Activated CD4-positive, CD25-positive, alpha-beta regulatory T cell treated with anti-CD3 and anti-CD28 coated beads, Interleukin-2, amount 50 U/mL, for 72 hours (primary cell): Measurements from ENCODE around the gene PSAPL1.

Experiments
- DNase-seq: peaks from one replicate; pipeline ENCODE4 v3.0.0; 2021

The PSAPL1 gene

DNA sequence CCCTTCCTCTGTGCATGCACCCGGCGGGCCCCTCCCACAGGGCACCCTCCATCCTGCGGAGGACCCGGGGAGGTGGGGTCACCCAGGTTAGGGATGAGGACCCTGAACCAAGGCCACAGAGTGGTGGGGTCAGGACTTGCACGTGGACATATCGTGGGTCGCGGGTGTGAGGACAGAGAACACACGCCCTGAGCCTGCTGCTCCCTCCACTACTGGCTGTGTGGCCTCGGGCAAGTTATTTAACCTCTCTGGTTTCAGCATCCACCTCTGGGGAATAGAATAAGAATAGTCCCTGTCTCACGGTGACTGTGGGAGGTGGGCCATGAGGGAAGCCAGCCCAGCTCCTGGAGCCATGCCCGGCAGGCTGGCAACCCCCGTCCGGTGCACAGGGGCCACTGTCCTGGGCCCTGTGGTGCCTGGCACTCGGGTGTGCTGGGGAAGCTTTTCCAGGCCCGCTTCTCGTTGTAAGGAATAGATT lies 5.1 kb downstream of the PSAPL1 start:
- DNase-seq: peak; percentile 12

DNA sequence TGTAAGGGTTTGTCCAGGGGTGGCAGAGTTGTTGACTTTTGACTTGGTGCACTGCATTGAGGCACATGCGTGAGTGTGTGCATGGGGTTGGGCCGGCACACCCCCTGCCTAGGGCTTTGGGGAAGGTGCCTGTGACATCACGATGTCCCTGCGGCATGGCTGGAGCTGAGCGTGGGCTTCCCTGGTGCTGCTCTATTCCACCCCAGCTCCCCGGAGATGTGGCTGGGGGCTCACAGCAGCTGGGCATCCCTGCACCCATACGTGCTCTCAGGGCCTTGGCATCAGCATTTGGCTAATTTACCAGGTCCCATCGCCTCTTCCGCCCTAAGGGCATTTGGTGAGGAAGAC lies 5.7 kb downstream of the PSAPL1 start:
- DNase-seq: peak; percentile 9

DNA sequence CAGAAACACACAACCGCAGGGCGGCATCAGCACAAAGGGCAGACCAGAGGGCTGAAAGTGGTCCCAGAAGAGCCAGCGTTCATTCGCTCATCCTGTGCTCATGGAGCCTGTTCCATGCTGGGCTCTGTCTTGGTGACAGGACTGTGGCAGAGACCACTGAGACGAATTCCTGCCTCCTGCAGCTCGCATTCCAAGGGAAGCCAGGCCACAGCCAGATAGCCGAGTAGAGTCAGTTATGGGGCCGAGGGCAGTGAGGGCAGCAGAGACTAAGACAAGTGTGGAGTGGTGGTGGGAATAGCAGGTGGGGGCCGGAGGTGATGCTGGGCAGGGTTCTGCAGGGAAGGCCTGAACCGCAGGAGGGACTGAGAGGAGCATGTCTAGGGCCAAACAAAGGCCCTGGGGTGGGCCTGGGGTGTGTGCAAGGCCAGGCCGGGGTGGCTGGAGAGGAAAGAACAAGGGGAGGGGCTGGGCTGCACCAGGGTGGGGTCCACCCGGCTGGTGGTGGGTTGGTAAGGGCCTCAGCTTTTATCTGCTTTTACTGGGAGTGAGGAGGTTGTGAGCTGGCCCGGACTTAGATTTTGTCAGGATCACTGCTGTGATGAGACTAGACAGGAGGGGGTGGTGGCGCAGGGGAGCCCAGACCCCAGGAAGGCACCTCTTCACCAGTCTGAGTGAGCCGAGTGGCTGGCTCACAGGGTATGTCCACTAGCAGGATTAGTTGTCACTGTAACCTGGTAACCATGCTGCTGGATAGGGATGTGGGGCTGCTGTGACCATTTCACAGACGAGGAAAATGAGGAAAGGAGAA lies 6.3 kb downstream of the PSAPL1 start:
- peak; percentile 12 for DNase-seq

DNA sequence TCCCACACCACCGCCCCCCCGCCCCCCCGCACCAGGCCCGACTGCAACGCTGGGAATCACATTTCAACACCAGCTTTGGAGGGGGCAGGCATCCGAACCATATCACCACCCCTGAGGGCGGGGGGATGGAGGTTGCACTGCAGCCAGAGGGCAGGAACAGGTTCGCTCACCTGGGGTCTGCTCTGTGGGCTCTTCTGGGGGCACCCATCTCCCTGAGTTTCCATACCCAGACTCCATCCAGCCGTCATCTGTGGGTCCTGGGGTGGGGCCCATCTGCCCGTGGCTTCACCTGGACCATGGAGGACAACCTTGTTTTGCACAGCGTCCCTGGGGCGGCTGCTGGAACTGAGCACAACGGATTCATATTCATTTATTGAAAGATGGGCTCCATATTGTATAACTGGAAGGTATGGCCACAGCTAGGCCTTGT lies 6.9 kb downstream of the PSAPL1 start:
- peak; percentile 8 for DNase-seq

DNA sequence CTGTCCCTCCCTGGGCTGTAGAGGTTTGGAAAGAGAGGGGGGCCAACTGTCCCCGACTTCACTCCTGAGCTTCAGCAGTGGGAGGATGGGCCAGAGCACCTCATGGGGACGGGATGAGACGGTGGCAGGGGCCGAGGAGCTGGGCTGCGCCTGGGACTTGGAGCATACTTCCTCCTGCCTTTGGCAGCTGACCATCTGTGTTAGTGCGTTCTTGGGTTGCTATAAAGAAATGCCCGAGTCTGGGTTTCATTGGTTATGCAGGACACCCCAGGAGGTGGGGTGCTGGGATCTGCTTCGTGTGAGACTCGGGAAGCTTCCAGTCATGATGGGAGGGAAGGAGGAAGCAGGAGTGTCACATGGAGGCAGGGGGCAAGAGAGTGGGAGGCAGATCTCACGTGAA lies 7.4 kb downstream of the PSAPL1 start:
- DNase-seq: peak; percentile 25

DNA sequence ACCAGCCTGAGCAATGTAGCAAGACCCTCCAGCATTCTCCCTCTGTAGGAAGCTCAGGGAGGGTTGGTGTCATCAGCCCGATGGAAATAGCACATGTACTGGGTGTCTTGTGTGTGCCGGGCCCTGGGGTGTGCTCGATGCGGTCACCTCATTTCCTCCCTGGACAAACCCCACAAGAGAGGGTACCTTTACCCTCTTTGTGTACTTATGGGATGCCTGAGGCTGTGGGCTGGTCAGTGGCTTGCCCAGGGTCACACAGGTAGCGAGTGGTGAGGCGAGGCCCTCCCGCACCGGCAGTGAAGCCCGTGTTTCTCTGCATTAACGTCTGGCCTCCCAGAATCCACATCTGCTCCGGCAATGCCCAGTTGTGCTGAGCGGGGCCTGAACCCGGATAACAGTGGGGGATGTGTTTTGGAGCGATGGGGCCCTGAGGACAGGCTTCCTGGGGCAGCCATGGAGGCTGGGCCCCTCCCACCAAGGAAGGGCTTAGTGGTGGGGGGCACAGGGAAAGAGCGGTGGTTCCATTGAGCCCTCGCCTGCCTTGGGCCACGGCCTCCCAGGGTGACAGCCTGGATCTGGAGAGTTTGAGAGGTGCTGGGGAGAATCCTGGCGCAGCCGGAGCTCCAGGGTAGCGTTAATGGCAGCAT lies 8.1 kb downstream of the PSAPL1 start:
- DNase-seq: peak; percentile 17

DNA sequence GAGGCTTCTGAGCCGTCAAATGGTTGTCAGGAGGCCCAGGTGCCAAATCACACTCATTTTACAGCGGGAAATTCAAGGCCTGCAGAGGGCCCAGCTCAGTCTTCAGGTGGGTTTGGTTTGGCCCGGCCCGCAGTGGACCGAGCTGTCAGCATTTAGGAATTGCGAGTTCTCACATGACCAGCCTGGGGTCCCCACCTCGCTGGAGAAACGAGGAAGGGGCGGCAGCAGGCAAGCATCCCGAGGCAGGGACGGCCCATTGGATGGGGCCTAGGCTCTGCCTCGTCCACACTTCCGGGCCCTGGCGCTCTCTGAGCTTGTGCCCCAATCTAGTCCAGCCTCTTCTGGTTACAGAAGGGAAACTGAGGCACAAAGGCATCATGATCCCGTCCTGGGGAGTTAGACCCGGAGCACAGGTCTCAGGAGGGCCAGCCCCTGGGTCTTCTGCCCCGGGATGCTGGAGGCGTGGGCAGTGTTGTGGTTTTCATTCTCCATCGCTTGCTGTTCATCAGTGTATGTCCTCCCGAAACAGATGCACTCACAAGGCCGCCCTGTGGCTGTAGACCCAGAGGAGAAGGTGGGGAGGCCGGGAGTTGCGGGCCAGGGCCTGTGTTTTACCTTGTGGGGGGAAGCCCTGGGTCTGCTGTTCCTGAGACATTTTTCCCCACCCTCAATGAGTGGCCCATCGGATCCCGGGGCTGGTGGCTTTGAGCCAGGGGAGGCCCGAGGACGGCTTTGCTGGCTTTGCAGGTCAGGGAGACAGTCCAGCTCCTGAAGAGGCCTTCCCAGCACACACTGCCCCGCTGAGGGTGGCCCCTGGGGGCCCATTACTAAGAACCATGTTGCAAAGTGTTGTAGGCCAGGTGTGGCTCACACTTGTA lies 8.9 kb downstream of the PSAPL1 start:
- peak; percentile 19 for DNase-seq

DNA sequence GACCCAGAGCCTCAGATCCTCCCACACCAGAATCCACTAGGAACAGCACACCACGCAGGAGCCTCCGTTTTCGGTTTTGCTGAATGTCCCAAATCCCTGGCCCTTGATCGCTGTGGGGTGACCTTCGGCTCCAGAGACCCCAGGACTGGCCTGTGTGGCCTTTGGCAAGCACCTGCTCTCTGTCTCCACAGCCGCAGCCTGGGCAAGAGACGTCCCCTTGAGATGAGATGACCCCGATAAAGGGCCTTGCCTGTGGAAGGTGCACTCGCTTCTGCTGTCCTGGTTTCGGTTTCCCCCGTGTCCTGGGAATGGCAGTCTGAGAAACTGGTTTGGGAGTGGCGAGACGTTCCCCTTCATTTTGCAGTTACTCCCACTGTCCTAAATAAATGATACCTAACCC lies 9.6 kb downstream of the PSAPL1 start:
- DNase-seq: peak; percentile 9

DNA sequence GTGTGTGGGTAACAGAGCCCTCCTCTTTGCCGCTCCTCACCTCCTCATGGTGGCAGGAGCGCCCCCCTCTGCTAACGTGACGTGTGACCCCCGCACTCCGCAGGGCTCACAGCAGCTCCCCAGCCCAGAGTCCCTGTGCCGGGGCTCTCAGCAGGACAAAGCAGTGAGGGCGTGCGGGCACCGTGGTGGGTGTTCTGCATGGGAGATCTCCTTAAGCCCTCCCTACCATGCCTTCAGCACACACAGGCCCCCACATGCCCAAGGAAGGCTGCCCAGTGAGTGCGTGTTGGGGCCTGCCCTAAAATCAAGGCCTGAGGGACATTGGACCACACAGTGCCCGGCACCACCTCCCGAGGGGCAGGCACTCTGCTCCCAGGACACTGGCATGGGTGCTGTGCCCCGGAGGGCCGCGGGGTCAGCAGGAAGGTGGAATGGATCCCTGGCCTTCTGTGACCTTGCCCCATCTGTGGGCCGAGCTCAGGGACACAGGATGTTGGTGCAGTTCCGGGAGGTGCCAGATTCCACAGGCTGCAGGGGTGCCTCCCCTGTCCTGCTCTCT lies 10.1 kb downstream of the PSAPL1 start:
- no peak for DNase-seq

DNA sequence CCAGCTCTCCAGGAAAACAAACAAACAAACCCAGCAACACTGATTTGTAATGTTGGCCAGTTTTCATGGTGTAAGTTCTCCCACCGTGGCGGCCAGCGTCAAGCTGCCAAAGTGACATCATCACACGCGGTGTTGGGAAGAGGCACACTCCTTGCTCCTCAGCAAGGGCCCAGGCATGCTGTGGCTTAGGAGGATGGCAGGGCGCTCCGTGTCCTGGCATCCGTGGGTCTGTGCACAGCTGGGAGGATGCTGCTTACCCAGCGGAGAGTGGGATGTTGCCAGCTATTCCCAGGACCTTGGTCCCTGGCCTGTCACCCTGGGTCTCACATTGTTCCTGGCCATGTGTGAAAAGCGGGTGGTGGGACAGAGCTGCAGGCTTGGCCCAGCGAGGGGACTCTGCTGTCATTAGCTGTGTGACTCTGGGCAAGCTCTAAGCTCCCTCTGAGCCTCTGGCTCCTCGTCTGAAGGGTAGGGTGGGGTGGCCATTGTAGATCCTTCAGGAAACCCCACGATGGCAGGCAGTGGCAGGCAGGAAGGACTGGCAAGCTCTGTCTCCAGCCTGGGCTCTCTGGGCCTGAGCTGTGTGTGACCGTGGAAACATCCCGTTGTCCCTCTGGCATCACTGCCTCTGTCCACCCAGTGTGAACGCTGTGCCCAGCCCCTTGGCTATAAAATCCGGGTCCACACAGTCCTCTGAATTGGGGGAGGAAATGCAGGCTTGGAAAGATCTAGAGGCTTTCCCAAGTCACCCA lies 10.8 kb downstream of the PSAPL1 start:
- DNase-seq: peak; percentile 17

DNA sequence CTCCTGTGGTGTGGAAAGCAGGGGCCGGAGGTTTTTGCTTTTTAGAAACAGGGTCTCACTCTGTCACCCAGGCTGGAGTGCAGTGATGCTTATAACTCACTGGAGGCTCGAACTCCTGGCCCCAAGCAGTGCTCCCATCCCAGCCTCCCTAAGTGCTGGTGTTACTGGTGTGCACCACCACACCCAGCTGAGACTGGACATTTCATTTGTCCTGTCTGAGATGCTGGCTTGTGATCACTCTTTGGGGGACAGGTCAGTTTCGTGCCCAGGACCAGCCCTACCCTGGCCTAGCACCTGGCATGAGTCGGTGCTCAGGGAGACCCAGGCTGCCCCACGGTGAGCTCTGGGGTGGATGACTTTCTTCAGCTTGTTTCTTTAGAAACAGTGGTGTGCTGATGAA lies 11.3 kb downstream of the PSAPL1 start:
- DNase-seq: no peak

DNA sequence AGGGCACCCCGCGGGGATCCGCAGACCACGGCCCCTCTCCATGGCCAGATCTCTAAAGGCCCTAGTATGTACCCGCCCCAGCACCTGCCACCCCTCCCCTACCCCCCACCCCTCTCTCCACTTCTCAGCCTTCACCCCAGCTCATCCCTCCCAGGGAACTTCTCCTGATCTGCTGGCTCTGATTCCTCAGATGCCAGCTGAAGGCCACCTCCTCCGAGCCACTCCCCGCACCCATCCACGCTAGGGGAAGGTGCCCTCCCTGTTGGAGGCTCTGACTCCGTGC lies 11.9 kb downstream of the PSAPL1 start:
- no peak for DNase-seq

DNA sequence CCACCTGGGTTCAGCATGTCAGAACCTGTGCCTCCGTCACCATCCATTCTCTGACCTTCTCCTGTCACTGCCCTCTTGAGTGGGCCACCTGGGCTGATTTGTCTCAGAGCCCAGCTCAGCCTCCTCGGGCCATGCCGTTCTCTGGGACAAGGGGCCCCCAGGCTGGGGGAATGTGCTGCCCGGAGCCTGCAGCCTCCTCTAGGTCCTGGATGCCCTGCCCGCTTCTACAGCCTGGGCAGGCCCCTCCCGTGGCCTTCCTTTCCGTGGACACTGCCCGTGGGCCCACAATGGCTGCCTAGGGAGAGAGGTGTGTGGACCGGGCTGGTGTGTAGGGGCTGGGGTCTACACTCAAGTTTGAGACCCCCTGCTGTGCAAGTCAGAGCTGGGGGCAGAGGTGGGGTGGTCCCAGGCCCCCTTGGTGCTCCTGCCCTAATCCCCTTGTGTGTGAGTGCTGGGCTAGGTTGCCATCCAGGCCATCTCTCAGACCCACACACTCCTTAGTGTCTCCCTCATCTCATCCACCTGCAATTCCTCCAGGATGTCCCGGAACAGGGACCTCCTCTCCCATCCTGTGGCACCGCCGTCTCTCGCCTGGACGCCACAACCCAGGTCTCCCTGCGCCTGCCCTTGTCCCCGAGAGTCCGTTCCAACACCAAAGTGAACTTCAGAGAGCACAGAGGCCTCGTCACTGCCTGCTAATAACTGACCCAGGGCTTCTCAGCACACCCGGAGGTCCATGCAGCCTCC lies 12.4 kb downstream of the PSAPL1 start:
- peak; percentile 15 for DNase-seq

DNA sequence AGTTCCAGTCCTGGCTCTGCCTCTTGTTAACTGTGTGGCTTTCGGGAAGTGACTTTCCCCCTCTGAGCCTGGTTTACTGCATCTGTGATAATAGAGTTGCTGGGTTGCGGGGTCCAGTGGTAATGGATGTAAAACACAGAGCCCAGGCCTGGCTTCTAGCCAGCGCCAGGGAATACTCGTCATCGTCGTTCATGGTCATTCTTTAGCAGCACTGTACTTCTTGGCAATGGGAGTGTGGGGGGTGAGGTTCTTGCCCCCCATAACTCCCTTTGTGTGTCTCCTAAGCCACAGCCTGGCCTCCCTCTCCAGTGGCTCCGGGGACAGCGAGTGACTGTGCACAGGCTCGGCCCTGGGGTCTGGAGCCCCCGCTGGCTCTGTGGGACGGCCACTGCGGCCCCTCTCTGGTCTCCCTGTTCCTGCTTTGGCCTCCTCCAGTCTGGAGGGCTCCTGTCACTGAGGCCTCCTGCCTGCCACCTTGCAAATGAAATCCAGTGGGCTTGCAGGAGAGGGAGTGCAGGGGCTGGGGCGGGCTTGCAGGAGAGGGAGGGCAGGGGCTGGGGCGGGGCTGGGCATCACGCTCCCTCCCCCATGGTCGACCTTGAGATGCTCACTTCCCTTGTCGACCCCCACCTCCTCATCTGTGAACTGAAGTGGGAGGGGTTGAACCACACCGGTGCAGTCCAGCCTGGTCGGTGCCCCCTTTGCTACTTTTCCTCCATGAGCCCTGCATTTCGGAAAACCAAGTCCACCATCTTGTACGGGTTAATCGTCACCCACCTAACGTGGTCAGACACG lies 13.2 kb downstream of the PSAPL1 start:
- DNase-seq: no peak

DNA sequence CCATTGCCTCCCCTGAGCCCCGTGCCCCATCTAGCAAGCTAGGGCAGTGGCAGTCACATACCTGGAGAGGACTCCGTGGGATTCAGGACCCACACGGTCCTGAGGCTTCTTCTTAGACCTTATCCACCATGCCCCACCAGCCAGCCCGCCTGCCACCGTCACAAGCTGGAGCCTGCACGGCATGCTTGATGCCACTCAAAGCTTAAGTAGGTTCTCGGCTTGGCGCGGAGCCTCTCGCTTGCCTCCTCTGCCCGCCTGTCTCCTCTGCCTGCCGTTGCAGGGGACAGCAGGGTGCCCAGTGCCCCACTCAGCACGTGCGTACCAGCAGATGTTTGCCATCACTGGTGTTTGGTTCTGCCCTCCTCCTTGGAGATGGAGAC lies 14.1 kb downstream of the PSAPL1 start:
- DNase-seq: peak; percentile 26

DNA sequence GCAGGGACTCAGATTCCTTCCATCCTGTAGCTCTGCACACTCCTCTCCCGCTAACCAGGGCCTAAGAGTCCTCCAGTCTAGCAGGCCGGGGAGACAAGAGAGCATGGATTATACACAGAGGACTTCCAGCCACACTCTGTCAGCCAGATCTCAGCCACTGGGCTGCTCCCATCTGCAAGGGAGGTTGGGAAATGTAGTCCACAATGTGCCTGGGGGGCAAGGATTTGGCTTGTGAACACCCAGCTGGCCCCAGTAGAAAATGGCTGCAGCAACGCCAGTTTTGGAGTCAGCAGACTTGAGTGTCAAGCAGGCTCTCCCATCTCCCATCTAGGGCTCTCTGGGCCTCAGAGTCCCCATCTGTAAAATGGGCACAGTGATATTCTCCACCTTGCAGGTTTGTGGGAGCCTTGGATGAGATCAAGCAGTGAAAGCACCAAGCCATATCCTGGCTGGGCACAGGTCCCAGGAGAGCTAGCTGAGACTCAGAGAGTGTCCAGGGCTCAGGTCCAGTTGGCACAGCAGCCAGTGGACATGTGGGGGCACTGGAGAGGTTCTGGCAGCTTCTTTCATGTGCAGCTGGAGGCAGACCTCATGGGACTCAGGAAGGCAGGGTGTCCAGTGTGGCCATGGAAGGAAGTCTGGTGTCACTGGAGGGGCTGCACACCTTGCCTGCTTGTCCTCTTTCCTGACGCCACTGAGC lies 14.6 kb downstream of the PSAPL1 start:
- DNase-seq: peak; percentile 12

DNA sequence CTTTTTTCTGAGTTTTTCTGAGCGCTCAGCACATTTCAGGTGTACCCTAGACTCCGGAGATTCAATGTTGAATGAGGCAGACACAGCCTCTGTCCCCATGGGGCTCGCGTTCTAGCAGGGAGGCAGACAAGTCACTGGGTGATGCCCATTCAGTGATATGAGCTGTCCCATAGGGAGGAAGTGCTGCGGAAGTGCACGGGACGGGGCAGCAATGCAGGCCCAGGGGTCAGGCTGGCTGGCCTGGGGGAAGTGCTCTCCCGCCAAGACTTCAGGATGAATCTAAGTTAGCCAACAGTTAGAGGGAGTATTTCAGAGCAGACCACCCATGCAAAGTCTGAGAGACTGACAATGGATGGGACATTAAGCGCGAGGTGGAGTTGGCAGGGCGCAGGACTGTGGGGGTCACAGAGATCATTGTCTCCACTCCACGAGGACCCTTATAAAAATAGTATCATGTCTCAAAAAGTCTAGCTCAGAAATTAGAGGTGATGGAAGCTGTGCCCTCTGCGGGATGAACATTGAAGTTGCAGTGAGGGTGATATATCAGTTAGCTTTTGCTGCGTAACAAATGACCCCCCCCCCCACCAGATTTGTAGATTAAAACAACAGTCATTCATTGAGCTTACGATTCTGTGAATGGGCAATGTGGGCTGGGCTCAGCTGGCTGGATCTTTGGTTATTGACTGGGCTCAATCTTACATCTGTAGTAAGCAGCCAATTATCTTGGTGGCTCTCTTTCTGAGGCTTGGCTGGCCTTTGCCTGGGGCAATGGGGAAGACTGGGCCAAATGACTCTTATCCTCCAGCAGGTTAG lies 16.4 kb downstream of the PSAPL1 start:
- DNase-seq: peak; percentile 13

DNA sequence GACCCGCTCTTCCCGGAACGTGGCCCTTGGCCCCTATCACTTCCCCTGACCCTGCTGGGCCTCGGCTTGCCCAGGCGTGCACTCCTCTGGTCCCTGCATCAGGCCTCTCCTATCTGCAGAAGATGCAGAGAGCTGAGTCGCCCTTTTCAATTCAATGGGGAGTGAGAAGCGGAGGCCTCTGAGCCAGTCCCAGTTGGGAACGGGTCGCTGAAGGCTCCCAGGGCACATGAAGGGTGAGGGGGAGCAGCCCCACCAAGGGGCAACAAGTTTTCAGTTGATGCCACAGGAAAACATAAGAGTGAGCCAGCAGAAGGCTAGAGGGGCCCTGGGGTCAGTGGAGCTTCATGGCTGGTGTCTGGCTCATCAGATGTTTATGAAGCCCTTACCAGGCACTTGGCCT lies 17.1 kb downstream of the PSAPL1 start:
- peak; percentile 4 for DNase-seq

DNA sequence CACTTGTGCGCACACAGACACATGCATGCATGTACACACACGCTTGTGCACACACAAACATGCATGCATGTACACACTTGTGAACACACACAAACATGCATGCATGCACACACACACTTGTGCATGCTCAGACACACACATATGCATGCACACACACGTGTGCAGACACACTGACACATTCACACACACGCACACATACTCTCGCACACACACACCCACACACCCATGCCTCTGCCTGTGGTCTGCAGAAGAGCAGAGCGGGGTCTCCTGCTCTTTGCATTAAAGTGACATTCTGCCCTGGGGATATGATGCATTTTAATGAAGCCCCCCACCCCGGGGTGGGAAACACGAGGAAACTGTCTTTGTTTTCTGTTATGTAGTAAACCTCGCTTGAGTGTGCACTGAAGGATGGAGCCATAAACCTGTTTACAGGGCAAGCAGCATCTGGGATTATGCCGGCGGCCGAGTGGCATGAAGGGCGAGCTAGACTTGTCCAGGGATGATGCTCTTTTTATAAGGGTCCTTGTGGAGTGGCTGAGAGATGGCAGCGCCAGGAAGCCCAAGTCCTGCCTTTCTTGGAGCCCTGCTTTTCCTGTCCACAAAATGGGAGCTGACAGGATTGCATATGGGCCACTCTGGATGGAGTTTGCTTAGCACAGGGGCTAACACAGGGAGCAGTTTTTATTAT lies 17.8 kb downstream of the PSAPL1 start:
- DNase-seq: peak; percentile 1
